ENCODE measurements around the gene ATP1A4. TPM values are rescaled to one million over a fixed set of nuclear protein-coding genes. Genes with fewer than 3 reads are reported as not detected.
"Not testable (repeated sequence)": the region's sequence is repeated elsewhere in the genome, so short reads cannot be mapped to it uniquely, and the experiment has no call there.

ATP1A4 gene
- total RNA-seq, 1 experiment from 2014 or later, result not detected

GRCh38 chr1:160122978-160123495, 28.4 kb upstream of the ATP1A4 start:
- DNase-seq (ENCODE audit: low read depth), result no peak

GRCh38 chr1:160123726-160124125, 27.7 kb upstream of the ATP1A4 start:
- DNase-seq (ENCODE audit: low read depth), result no peak

GRCh38 chr1:160124705-160125478, 26.5 kb upstream of the ATP1A4 start:
- DNase-seq (ENCODE audit: low read depth), result peak; percentile 95

- peak; percentile 83 for DNase-seq (ENCODE audit: low read depth)
Observed at GRCh38 chr1:160125746-160126145, 25.7 kb upstream of the ATP1A4 start.

GRCh38 chr1:160126342-160126741, 25.1 kb upstream of the ATP1A4 start:
- DNase-seq (ENCODE audit: low read depth), result not testable (repeated sequence)

GRCh38 chr1:160127381-160127780, 24.0 kb upstream of the ATP1A4 start:
- DNase-seq (ENCODE audit: low read depth), result no peak

- DNase-seq (ENCODE audit: low read depth), result peak; percentile 70
Observed at GRCh38 chr1:160127865-160128523, 23.4 kb upstream of the ATP1A4 start.

GRCh38 chr1:160128636-160129035, 22.8 kb upstream of the ATP1A4 start:
- DNase-seq (ENCODE audit: low read depth), result no peak

- peak; percentile 28 for DNase-seq (ENCODE audit: low read depth)
Observed at GRCh38 chr1:160129046-160129445, 22.4 kb upstream of the ATP1A4 start.

- DNase-seq (ENCODE audit: low read depth), result no peak
Observed at GRCh38 chr1:160129558-160129957, 21.8 kb upstream of the ATP1A4 start.

- DNase-seq (ENCODE audit: low read depth), result no peak
Observed at GRCh38 chr1:160129966-160130365, 21.4 kb upstream of the ATP1A4 start.

GRCh38 chr1:160130486-160130885, 20.9 kb upstream of the ATP1A4 start:
- DNase-seq (ENCODE audit: low read depth), result no peak

- no peak for DNase-seq (ENCODE audit: low read depth)
Observed at GRCh38 chr1:160130939-160131338, 20.5 kb upstream of the ATP1A4 start.

- no peak for DNase-seq (ENCODE audit: low read depth)
Observed at GRCh38 chr1:160131803-160132565, 19.4 kb upstream of the ATP1A4 start.

- DNase-seq (ENCODE audit: low read depth), result no peak
Observed at GRCh38 chr1:160133990-160134770, 17.2 kb upstream of the ATP1A4 start.

- DNase-seq (ENCODE audit: low read depth), result no peak
Observed at GRCh38 chr1:160134791-160135572, 16.4 kb upstream of the ATP1A4 start.

- DNase-seq (ENCODE audit: low read depth), result no peak
Observed at GRCh38 chr1:160136121-160136925, 15.1 kb upstream of the ATP1A4 start.

- no peak for DNase-seq (ENCODE audit: low read depth)
Observed at GRCh38 chr1:160136926-160137200, 14.5 kb upstream of the ATP1A4 start.

- DNase-seq (ENCODE audit: low read depth), result no peak
Observed at GRCh38 chr1:160137216-160137862, 14.1 kb upstream of the ATP1A4 start.

Data from HT1080 (cell line).